Colonic mucosa (tissue), 4 donors: ENCODE data around the gene PRR5L. TPM values are rescaled to one million over a fixed set of nuclear protein-coding genes. Genes with fewer than 3 reads are reported as not detected.

ENCODE experiments used
- DNase-seq: peaks from one replicate; pipeline ENCODE4 v3.0.0-alpha.2; 2020
- H3K27ac ChIP-seq: fragments of 200-600 bp; one replicate; pipeline ENCODE4 v1.8.0; 2021
- H3K27me3 ChIP-seq: fragments of 200-600 bp; one replicate; pipeline ENCODE4 v1.8.0; 2021
- H3K36me3 ChIP-seq: fragments of 200-600 bp; one replicate; pipeline ENCODE4 v1.8.0; 2021
- H3K4me1 ChIP-seq: fragments of 200-600 bp; one replicate; pipeline ENCODE4 v1.8.0; 2021; ENCODE audit warnings: mild to moderate bottlenecking
- H3K4me3 ChIP-seq: fragments of 200-600 bp; one replicate; pipeline ENCODE4 v1.8.0; 2021
- H3K9ac ChIP-seq, 2 donors: one replicate each; pipeline ENCODE4 v1.7.0; 2013; ENCODE audit warnings: control low read depth in 2 of 2, low read depth in 2 of 2, low read length in 2 of 2
- H3K9me3 ChIP-seq: fragments of 200-600 bp; one replicate; pipeline ENCODE4 v1.8.0; 2021
- intact Hi-C: fragments of 100-400 bp; cut with DNase I; formaldehyde crosslinking; loops from one replicate; pipeline ENCODE4 v1.14.1; 2022
- total RNA-seq, 2 donors: library from RNA; stranded (reverse); fragmentation: NEBNext Ultra II Directional in 1 of 2; extraction: Animal tissue kit (Norgen Biotek cat#: 25700) in 1 of 2; gene quantifications; one replicate each; pipeline ENCODE4 v1.2.1, GENCODE V29; 2021
- TF ChIP-seq, protein P1 (sequence below): fragments of 200-600 bp; IDR thresholded peaks from one replicate; pipeline ENCODE4 v1.8.0; 2022; ENCODE audit warnings: antibody characterized with exemption, mild to moderate bottlenecking
- donor health status: healthy.
- donor health status: DM: no; HTN: no; CAD: no.
- donor health status: DM: no; HTN: no; CAD: no.

PRR5L gene
- total RNA-seq, 2 donors from 2014 or later: 80.9 to 169 TPM

DNA sequence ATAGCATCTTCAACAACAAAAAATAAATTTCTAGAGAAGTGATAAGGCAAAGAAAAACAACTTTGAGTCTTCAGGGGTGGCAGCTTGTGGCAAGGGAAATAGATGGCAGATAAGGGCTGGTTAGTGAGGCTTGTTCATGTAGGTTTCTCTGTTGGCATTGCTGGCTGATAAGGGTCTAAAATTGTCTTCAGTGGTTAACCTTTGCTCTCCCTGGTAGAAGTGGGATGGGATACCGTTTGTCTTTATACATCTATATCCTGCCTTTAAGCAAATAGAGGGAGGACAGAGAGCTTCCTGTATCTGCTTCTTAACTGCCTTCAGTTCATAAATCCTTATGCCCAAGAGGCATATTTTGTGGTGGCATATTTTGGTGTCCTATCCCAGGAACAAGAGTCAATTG is 156.9 kb downstream of the PRR5L start:
- H3K36me3 ChIP-seq: no peaks in the 10 kb centered on the region
- no peak overlapping the region for H3K4me3 ChIP-seq
- no peaks in the 10 kb centered on the region for H3K27me3 ChIP-seq
- peaks cover 16% of the 10 kb centered on the region for H3K4me1 ChIP-seq
- no peak for DNase-seq
- no peaks in the 10 kb centered on the region for H3K9me3 ChIP-seq
- intact Hi-C loops: loop anchor here (10.0 kb wide), 1 partner anchor 158 kb away; the partner anchor contains the start of gene PRR5L
- TF ChIP-seq, protein P1, sequence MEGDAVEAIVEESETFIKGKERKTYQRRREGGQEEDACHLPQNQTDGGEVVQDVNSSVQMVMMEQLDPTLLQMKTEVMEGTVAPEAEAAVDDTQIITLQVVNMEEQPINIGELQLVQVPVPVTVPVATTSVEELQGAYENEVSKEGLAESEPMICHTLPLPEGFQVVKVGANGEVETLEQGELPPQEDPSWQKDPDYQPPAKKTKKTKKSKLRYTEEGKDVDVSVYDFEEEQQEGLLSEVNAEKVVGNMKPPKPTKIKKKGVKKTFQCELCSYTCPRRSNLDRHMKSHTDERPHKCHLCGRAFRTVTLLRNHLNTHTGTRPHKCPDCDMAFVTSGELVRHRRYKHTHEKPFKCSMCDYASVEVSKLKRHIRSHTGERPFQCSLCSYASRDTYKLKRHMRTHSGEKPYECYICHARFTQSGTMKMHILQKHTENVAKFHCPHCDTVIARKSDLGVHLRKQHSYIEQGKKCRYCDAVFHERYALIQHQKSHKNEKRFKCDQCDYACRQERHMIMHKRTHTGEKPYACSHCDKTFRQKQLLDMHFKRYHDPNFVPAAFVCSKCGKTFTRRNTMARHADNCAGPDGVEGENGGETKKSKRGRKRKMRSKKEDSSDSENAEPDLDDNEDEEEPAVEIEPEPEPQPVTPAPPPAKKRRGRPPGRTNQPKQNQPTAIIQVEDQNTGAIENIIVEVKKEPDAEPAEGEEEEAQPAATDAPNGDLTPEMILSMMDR: no peak
- no peak overlapping the region for H3K9ac ChIP-seq
- peak overlapping the region; percentile 55 for H3K27ac ChIP-seq

DNA sequence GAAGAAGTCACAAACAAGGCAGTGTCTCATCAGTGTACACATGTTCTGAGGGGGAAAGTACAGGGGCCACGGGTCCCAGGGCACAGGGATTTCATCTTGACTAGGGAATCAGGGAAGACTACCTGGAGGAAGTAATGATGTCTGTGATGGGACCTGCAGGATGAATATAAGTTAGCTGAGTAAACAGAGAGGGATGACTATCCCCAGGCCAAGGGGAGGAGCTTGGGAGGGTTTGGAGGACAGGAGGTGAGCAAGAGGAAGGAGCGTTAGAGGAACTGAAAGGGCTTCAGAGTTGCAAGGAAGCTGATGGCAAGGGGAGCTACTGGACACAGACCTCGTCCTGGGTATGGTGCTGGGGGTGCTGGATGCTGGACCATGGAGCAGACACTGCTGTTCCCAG is 157.6 kb downstream of the PRR5L start:
- DNase-seq: peak; percentile 76
- Histone ChIP-seq H3K27ac (peak overlapping the region; percentile 55), H3K4me3 (no peak overlapping the region), H3K27me3 (no peaks in the 10 kb centered on the region), H3K36me3 (no peaks in the 10 kb centered on the region), H3K4me1 (peaks cover 16% of the 10 kb centered on the region), H3K9ac (no peak overlapping the region), H3K9me3 (no peaks in the 10 kb centered on the region)
- TF ChIP-seq, protein P1: no peak
- intact Hi-C loops: loop anchor here (10.0 kb wide), 1 partner anchor 159 kb away; the partner anchor contains the start of gene PRR5L

DNA sequence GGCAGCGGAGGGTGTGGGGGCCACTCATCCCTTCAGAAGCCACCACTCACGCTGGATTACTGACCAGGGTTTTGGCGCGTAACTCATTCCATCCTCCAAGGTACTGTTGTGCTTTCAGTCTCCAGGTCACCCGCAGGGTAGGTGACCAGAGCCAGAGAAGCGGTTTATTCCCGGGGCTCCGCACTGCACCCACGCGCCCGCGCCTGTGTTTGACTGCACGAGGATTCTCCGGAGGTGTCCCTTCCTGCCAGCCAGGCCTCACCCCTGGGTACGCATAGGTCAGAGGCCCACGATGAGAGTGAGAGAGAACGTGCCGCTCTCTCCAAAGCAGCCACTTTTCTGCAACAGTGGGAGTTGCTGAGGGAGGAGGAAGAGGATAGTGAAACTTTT is 158.5 kb downstream of the PRR5L start:
- H3K27ac ChIP-seq: no peak overlapping the region
- no peak for DNase-seq
- peaks cover 16% of the 10 kb centered on the region for H3K4me1 ChIP-seq
- no peaks in the 10 kb centered on the region for H3K27me3 ChIP-seq
- H3K9ac ChIP-seq: no peak overlapping the region
- H3K9me3 ChIP-seq: no peaks in the 10 kb centered on the region
- intact Hi-C loops: loop anchor here (10.0 kb wide), 1 partner anchor 160 kb away; the partner anchor contains the start of gene PRR5L
- no peaks in the 10 kb centered on the region for H3K36me3 ChIP-seq
- H3K4me3 ChIP-seq: no peak overlapping the region
- TF ChIP-seq, protein P1: no peak

DNA sequence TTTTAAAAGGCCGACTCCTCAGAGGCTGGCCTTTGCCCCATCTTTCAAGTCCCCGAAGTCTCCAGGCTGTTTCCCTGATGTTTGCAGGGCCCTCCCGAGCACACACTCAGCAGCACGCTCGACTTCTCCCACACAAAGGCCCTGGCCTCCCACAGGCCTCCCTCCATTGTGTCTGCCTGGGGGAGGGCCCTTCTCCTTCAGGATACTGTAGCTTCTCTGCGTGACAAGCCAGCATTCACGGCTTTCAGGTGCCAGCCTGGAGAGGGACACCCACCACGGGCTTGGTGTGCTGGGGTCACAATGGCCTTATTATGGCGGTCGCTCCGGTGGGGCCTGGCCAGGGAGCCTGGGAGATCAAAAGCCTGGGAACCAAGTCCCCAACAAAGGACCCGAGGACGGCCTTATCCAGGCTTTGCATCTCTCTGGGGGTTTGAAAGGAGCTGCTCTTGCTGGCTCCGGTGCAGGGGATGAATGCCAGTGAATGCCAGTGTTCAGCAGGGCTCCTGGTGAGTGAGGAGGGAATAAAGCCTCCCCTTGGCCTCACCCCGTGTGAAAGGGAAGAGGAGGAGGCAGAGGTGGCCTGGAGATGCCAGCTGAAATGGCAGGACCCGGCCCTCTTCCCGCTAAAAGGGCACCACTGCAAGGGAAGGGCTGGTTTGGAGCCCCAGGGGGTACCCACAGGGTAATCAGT is 159.0 kb downstream of the PRR5L start:
- no peak for DNase-seq
- Histone ChIP-seq H3K9ac (peak overlapping the region in 1 of 2 donors; percentile 31), H3K36me3 (no peaks in the 10 kb centered on the region), H3K4me1 (peaks cover 13% of the 10 kb centered on the region), H3K9me3 (no peaks in the 10 kb centered on the region), H3K4me3 (no peak overlapping the region), H3K27ac (no peak overlapping the region), H3K27me3 (no peaks in the 10 kb centered on the region)
- intact Hi-C loops: loop anchor here (10.0 kb wide), 1 partner anchor 160 kb away; the partner anchor contains the start of gene PRR5L
- TF ChIP-seq, protein P1: no peak

DNA sequence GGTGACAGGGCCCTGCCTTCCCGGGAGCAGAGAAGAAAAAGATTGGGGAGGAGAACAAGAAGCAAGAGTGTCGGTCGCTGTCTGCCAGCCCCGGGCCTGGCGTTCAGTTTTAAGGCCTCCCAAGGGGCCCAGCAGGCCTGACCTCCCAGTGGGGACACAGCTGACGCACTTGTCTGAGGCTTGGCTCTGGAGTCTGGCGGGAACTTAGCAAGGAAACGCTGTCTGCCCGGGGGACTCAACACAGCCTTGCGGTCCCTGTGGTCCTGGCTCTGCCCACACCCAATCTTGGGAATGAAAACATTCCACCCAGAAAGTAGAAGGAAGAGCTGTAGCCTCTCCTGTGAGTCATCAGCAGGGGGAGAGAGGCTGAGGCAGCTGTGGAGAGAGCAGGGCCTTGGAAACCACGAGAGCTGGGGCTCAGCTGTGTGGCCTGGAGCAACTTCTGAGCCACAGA is 159.6 kb downstream of the PRR5L start:
- no peak for DNase-seq
- H3K4me3 ChIP-seq: no peak overlapping the region
- peak overlapping the region; percentile 19 for H3K27ac ChIP-seq
- no peaks in the 10 kb centered on the region for H3K9me3 ChIP-seq
- H3K36me3 ChIP-seq: no peaks in the 10 kb centered on the region
- H3K9ac ChIP-seq: peak overlapping the region; percentile 31 to 58
- no peaks in the 10 kb centered on the region for H3K27me3 ChIP-seq
- intact Hi-C loops: loop anchor here (10.0 kb wide), 1 partner anchor 161 kb away; the partner anchor contains the start of gene PRR5L
- TF ChIP-seq, protein P1: no peak
- H3K4me1 ChIP-seq: peaks cover 7% of the 10 kb centered on the region
